K562 (cell line): Measurements from ENCODE around the gene SLC22A4. TPM values are rescaled to one million over a fixed set of nuclear protein-coding genes. Genes with fewer than 3 reads are reported as not detected.
A peak's percentile ranks its signal among the peaks of the same experiment; 100 is the strongest.

Experiments used
- ATAC-seq: fragments of 200-7000 bp; cut with Tn5 transposase; 3 replicates; pipeline ENCODE4 v1.9.1; 2020; ENCODE audit warnings: moderate library complexity
- BruUV-seq: library from RNA; stranded (reverse); fragments of 400-500 nt; replicated peaks from 2 replicates; lab custom pipeline; 2021; lab: Mats Ljungman, UMichigan
- CTCF ChIA-PET: fragments of 300-600 bp; formaldehyde crosslinking; extraction: SDS; loops from one replicate; lab custom pipeline; 2021; ENCODE audit warnings: low intra/inter-chr PET ratio; lab: Yijun Ruan, JAX
- POLR2A ChIA-PET: fragments of 300-600, 350-650 bp; sonication (Branson Sonifier 250); formaldehyde crosslinking; extraction: SDS; loops from one replicate; lab custom pipeline; 2021; ENCODE audit warnings: antibody characterized with exemption, inconsistent platforms; lab: Yijun Ruan, JAX
- DNase-seq, 4 experiments: peaks; one replicate each; pipeline versions ENCODE4 v3.0.0 to v3.0.0-alpha.2; 2011 to 2018; ENCODE audit warnings: low spot score in 3 of 4, mixed read lengths in 3 of 4; ENCODE audit errors: extremely low read depth in 1 of 4
- FAIRE-seq: peaks from 2 replicates; lab custom pipeline; 2011; peaks lifted over from hg19 to GRCh38; lab: Jason Lieb, UNC
- H2AFZ ChIP-seq: 2 replicates; pipeline ENCODE4 v1.6.0; 2011; ENCODE audit warnings: low read depth, low read length, control low read depth, inconsistent platforms
- H3K27ac ChIP-seq: fragments of 200-600 bp; 3 replicates; pipeline ENCODE4 v1.8.0; 2011; ENCODE audit warnings: low read depth, mild to moderate bottlenecking, control low read depth, inconsistent platforms, low read length, moderate library complexity, mixed read lengths; ENCODE audit errors: extremely low read depth
- H3K27me3 ChIP-seq, 2 experiments: fragments of 300-600 bp in 1 of 2; 2 replicates in 1 of 2; 3 replicates in 1 of 2; pipeline versions ENCODE4 v1.6.0 to v1.8.0; 2011; ENCODE audit warnings: inconsistent platforms in 2 of 2, low read length in 2 of 2, mild to moderate bottlenecking in 1 of 2, mixed read lengths in 1 of 2, moderate library complexity in 1 of 2; ENCODE audit not compliant: control insufficient read depth in 2 of 2, insufficient read depth in 2 of 2
- H3K36me3 ChIP-seq: fragments of 300-600 bp; 3 replicates; pipeline ENCODE4 v1.8.0; 2011; ENCODE audit warnings: mild to moderate bottlenecking, low read length, inconsistent platforms; ENCODE audit not compliant: control insufficient read depth, insufficient read depth
- H3K4me1 ChIP-seq, 2 experiments: fragments of 200-600 bp in 1 of 2; replicated peaks in 1 of 2; 2 replicates in 1 of 2; 3 replicates in 1 of 2; pipeline versions ENCODE4 v1.5.1 to v1.8.0; 2011; ENCODE audit warnings: inconsistent platforms in 2 of 2, low read length in 2 of 2, mild to moderate bottlenecking in 1 of 2, mixed read lengths in 1 of 2, moderate library complexity in 1 of 2; ENCODE audit not compliant: control insufficient read depth in 2 of 2, insufficient read depth in 2 of 2
- H3K4me2 ChIP-seq: 2 replicates; pipeline ENCODE4 v1.6.1; 2011; ENCODE audit warnings: low read length, control low read depth, inconsistent platforms, mixed read lengths; ENCODE audit not compliant: insufficient read depth
- H3K4me3 ChIP-seq: fragments of 200-600 bp; sonication (generic), shearing (Covaris generic); 2 replicates; pipeline ENCODE4 v1.5.1; 2016; ENCODE audit warnings: control low read depth, inconsistent platforms
- H3K79me2 ChIP-seq: fragments of 200-600 bp; 3 replicates; pipeline ENCODE4 v1.8.0; 2011; ENCODE audit warnings: low read length, inconsistent platforms; ENCODE audit not compliant: control insufficient read depth, insufficient read depth
- H3K9ac ChIP-seq, 2 experiments: 2 replicates each; pipeline versions ENCODE4 v1.6.0 to v1.6.1; 2011; ENCODE audit warnings: low read depth in 2 of 2, low read length in 2 of 2, control low read depth in 1 of 2, inconsistent platforms in 1 of 2, mild to moderate bottlenecking in 1 of 2, mixed read lengths in 1 of 2; ENCODE audit not compliant: insufficient read depth in 1 of 2
- H3K9me1 ChIP-seq: one replicate; pipeline ENCODE4 v1.6.0; 2011; ENCODE audit warnings: inconsistent platforms, mild to moderate bottlenecking, low read length, moderate library complexity; ENCODE audit not compliant: control insufficient read depth, insufficient read depth
- H3K9me3 ChIP-seq: replicated peaks from 2 replicates; pipeline ENCODE4 v1.5.1; 2011; ENCODE audit warnings: low read depth, low read length, inconsistent platforms; ENCODE audit not compliant: control insufficient read depth, insufficient read depth
- H4K20me1 ChIP-seq: replicated peaks from 2 replicates; pipeline ENCODE4 v1.6.1; 2011; ENCODE audit warnings: low read length, inconsistent platforms, mixed read lengths; ENCODE audit not compliant: control insufficient read depth, insufficient read depth
- ARID1B ChIP-seq: fragments of 450-650 bp; IDR thresholded peaks from 2 replicates; pipeline ENCODE4 v1.6.1; 2016; ENCODE audit warnings: antibody characterized with exemption, mild to moderate bottlenecking, inconsistent platforms
- CTCF ChIP-seq, 3 experiments: IDR thresholded peaks in 2 of 3; conservative IDR thresholded peaks in 1 of 3; 2 replicates each; pipeline ENCODE4 v1.5.1; 2011 to 2012; ENCODE audit warnings: low read length in 3 of 3, mild to moderate bottlenecking in 3 of 3, control low read depth in 2 of 3, improper control_type of control experiment in 1 of 3, inconsistent platforms in 1 of 3, low read depth in 1 of 3, mixed read lengths in 1 of 3, moderate library complexity in 1 of 3; ENCODE audit not compliant: insufficient read depth in 2 of 3
- JUN ChIP-seq, 2 experiments: sonication (generic) in 1 of 2; formaldehyde crosslinking in 1 of 2; IDR thresholded peaks; 2 replicates each; pipeline versions ENCODE4 v1.6.1 to v1.8.0; 2012 to 2022; ENCODE audit warnings: borderline replicate concordance in 2 of 2, mild to moderate bottlenecking in 2 of 2, improper control_type of control experiment in 1 of 2, low read depth in 1 of 2, low read length in 1 of 2, missing genetic modification reagents in 1 of 2
- JUND ChIP-seq, 2 experiments: IDR thresholded peaks; 2 replicates in 1 of 2; 3 replicates in 1 of 2; pipeline ENCODE4 v1.6.1; 2011; ENCODE audit warnings: borderline replicate concordance in 2 of 2, low read depth in 2 of 2, low read length in 2 of 2, improper control_type of control experiment in 1 of 2, missing biosample characterization in 1 of 2, missing genetic modification characterization in 1 of 2, missing genetic modification reagents in 1 of 2
- NFIC ChIP-seq: fragments of 450-650 bp; IDR thresholded peaks from 2 replicates; pipeline ENCODE4 v1.6.1; 2017; ENCODE audit warnings: mild to moderate bottlenecking, inconsistent platforms
- SMARCA4 ChIP-seq: fragments of 450-650 bp; IDR thresholded peaks from 2 replicates; pipeline ENCODE4 v1.6.1; 2016
- ZBTB7A ChIP-seq: IDR thresholded peaks from 2 replicates; pipeline ENCODE4 v1.6.1; 2011; ENCODE audit warnings: low read depth, mild to moderate bottlenecking, low read length, moderate library complexity, borderline replicate concordance; ENCODE audit not compliant: control insufficient read depth
- ZNF124 ChIP-seq: sonication (generic); formaldehyde crosslinking; IDR thresholded peaks from 2 replicates; pipeline ENCODE4 v1.8.1; 2022; ENCODE audit warnings: missing genetic modification reagents
- ZNF165 ChIP-seq: fragments of 250-450 bp; sonication (Bioruptor Pico); IDR thresholded peaks from 2 replicates; pipeline ENCODE4 v1.4.0; 2020; ENCODE audit warnings: borderline replicate concordance
- WGBS: fragments of 100-300 bp; shearing (Covaris generic); methylation state at CpG from one replicate; pipeline ENCODE4 v1.1.6; 2016; ENCODE audit warnings: low coverage, mixed read lengths; ENCODE audit not compliant: insufficient coverage; ENCODE audit errors: missing lambda C conversion rate; 5-methylcytosine and 5-hydroxymethylcytosine counted together
- in situ Hi-C: fragments of 300-500 bp; cut with MboI; formaldehyde crosslinking; loops from 4 replicates; pipeline ENCODE4 v1.15.0; 2018; ENCODE audit warnings: inconsistent platforms, mixed read lengths
- intact Hi-C: fragments of 100-400 bp; cut with micrococcal nuclease; formaldehyde crosslinking; loops from 2 replicates; pipeline ENCODE4 v1.14.2; 2022
- polyA plus RNA-seq, 8 experiments: library from polyadenylated mRNA; depleted of rRNA in 4 of 8; stranded (reverse) in 5 of 8; unstranded in 3 of 8; fragments of >200 nt; fragmentation: Nextera tagmentation in 2 of 8; fragmentation: Illumina TruSeq in 1 of 8; extraction: Ambion mirVana in 2 of 8; extraction: Trizol in 1 of 8; gene quantifications; 2 replicates each; pipeline versions ENCODE4 v1.2.1 to v1.2.3, GENCODE V29; 2011 to 2014; ENCODE audit warnings: inconsistent platforms in 1 of 8, missing spikeins in 1 of 8
- total RNA-seq, 7 experiments: library from RNA; depleted of rRNA in 6 of 7; stranded (reverse); fragments of >200 nt in 6 of 7; fragmentation: Illumina TruSeq in 2 of 7; extraction: Trizol in 2 of 7; gene quantifications; 2 replicates each; pipeline versions ENCODE4 v1.2.1 to v1.2.3, GENCODE V29; 2011 to 2021; ENCODE audit warnings: low replicate concordance in 1 of 7
- TF ChIP-seq, protein P1 (sequence below), 2 experiments: fragments of 450-650 bp in 1 of 2; sonication (generic) in 1 of 2; formaldehyde crosslinking in 1 of 2; IDR thresholded peaks in 1 of 2; conservative IDR thresholded peaks in 1 of 2; 2 replicates each; pipeline versions ENCODE4 v1.6.1 to v1.8.1; 2016 to 2023; ENCODE audit warnings: mild to moderate bottlenecking in 2 of 2, moderate library complexity in 2 of 2, inconsistent platforms in 1 of 2, missing genetic modification reagents in 1 of 2

Gene SLC22A4
- total and polyA plus RNA-seq, 9 of the 15 experiments (the other 6 are each of a cell fraction or from before 2014, with no cell fraction given): 2.7 to 9.5 (median 6.2) TPM

GRCh38 chr5:132263548-132264261, 30.5 kb upstream of the SLC22A4 start:
- Histone ChIP-seq H3K36me3 (peaks cover 25% of the 10 kb centered on the region; the same call in 2 of the 3 replicates), H4K20me1 (0 out of 2 replicates have a peak, but pooled peaks cover 4% of the 10 kb centered on the region), H3K9me1 (no peaks in the 10 kb centered on the region), H3K4me3 (no peak overlapping the region), H3K9me3 (no peaks in the 10 kb centered on the region; the same call in 1 of the 2 replicates), H3K79me2 (peaks cover 24% of the 10 kb centered on the region), H2AFZ (no peak overlapping the region), H3K4me2 (no peak overlapping the region), H3K27me3 (no peaks in the 10 kb centered on the region), H3K27ac (0 out of 3 replicates have a peak overlapping the region, but pooled peaks have one; percentile 40), H3K4me1 (peaks cover 42 to 50% of the 10 kb centered on the region in 2 experiments), H3K9ac (peak overlapping the region in 1 of 2 experiments; percentile 31; a peak in 1 of 4 replicates)
- intact Hi-C loops (no loop called here), in situ Hi-C loops (no loop called here)
- ChIA-PET CTCF (no interaction called here), POLR2A (interaction anchor here (0.6 to 1.7 kb wide), 10 partner anchors 13 to 552 kb away, joined by 3 to 7 read pairs (median 3); partner anchors contain the start of genes P4HA2 and SLC22A4)
- DNase-seq (peak; percentile 61 to 72 (median 67)), FAIRE-seq (peak; percentile 84), ATAC-seq (peak; percentile 20)
- TF ChIP-seq, protein P1, sequence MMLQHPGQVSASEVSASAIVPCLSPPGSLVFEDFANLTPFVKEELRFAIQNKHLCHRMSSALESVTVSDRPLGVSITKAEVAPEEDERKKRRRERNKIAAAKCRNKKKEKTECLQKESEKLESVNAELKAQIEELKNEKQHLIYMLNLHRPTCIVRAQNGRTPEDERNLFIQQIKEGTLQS (IDR thresholded peaks at IDR 0.05): peak; percentile 81
- TF ChIP-seq, protein P1 (CRISPR knock-in tag; conservative IDR thresholded peaks at IDR 0.05): no peak
- TF ChIP-seq ZBTB7A: peak; percentile 51; the same call in 1 of the 2 replicates
- no peak for TF ChIP-seq ZNF165 (CRISPR knock-in tag)
- peak; percentile 55; the same call in 1 of the 2 replicates for TF ChIP-seq JUN (IDR thresholded peaks at IDR 0.05; ENCODE audit: borderline replicate concordance, low read depth, low read length)
- no peak for TF ChIP-seq JUN (CRISPR knock-in tag; IDR thresholded peaks at IDR 0.05; ENCODE audit: borderline replicate concordance)
- TF ChIP-seq NFIC: peak; percentile 42; the same call in 1 of the 2 replicates
- TF ChIP-seq JUND (IDR thresholded peaks at IDR 0.05; ENCODE audit: borderline replicate concordance, low read depth, low read length): 0 out of 2 replicates have a peak, but pooled peaks have one; percentile 7
- TF ChIP-seq JUND (tag; IDR thresholded peaks at IDR 0.05; ENCODE audit: borderline replicate concordance, low read depth, low read length): no peak
- no peak for TF ChIP-seq ARID1B
- peak in 1 of 3 experiments; percentile 17; a peak in 1 of 6 replicates for TF ChIP-seq CTCF (IDR thresholded peaks at IDR 0.05 in 2 of 3, conservative IDR thresholded peaks at IDR 0.05 in 1 of 3; ENCODE audit: insufficient read depth in 2 of 3, low read depth in 1 of 3, low read length in 3 of 3)
- no peak for TF ChIP-seq ZNF124
- peak; percentile 24; the same call in 1 of the 2 replicates for TF ChIP-seq SMARCA4
- BruUV-seq: no TSS peak
- WGBS: 50% methylated on average over 7 of the region's 7 CpGs
